COLO829 (cell line): ENCODE data around the gene DSC2.
"Not testable (repeated sequence)": the region's sequence is repeated elsewhere in the genome, so short reads cannot be mapped to it uniquely, and the experiment has no call there.

ENCODE experiments used
- DNase-seq: peaks from one replicate; pipeline ENCODE4 v3.0.0; 2012; ENCODE audit warnings: low spot score

DSC2 gene

GRCh38 chr18:31102025-31102684, at the start of gene DSC2:
DSC2 (minus strand) TSS chr18:31102421; CDS start chr18:31101971, 450 bp downstream.
- DNase-seq, result no peak

GRCh38 chr18:31149351-31149750, 47.1 kb upstream of the DSC2 start:
- DNase-seq, result no peak

GRCh38 chr18:31148600-31148999, 46.4 kb upstream of the DSC2 start:
- DNase-seq, result no peak

GRCh38 chr18:31146809-31147208, 44.6 kb upstream of the DSC2 start:
- DNase-seq, result no peak

GRCh38 chr18:31143025-31143424, 40.8 kb upstream of the DSC2 start:
- DNase-seq, result no peak

- no peak for DNase-seq
Measured at GRCh38 chr18:31138709-31139108, 36.5 kb upstream of the DSC2 start.

- no peak for DNase-seq
Measured at GRCh38 chr18:31134988-31135529, 32.8 kb upstream of the DSC2 start.

GRCh38 chr18:31129398-31130115, 27.3 kb upstream of the DSC2 start:
- no peak for DNase-seq

- no peak for DNase-seq
Measured at GRCh38 chr18:31125878-31126277, 23.7 kb upstream of the DSC2 start.

GRCh38 chr18:31123125-31123524, 20.9 kb upstream of the DSC2 start:
- not testable (repeated sequence) for DNase-seq

GRCh38 chr18:31120594-31120993, 18.4 kb upstream of the DSC2 start:
- no peak for DNase-seq

GRCh38 chr18:31116853-31117595, 14.8 kb upstream of the DSC2 start:
- no peak for DNase-seq

- DNase-seq, result no peak
Measured at GRCh38 chr18:31112804-31113203, 10.6 kb upstream of the DSC2 start.

GRCh38 chr18:31105733-31106132, 3.5 kb upstream of the DSC2 start:
- DNase-seq, result no peak

GRCh38 chr18:31104444-31104843, 2.2 kb upstream of the DSC2 start:
- DNase-seq, result no peak

- no peak for DNase-seq
Measured at GRCh38 chr18:31103423-31103822, 1.2 kb upstream of the DSC2 start.

GRCh38 chr18:31102941-31103340, 720 bp upstream of the DSC2 start:
- no peak for DNase-seq

- DNase-seq, result no peak
Measured at GRCh38 chr18:31101183-31102024, 817 bp downstream of the DSC2 start.

- DNase-seq, result no peak
Measured at GRCh38 chr18:31100436-31101182, 1.6 kb downstream of the DSC2 start.

GRCh38 chr18:31099450-31100230, 2.6 kb downstream of the DSC2 start:
- no peak for DNase-seq
